K562 (cell line): Measurements from ENCODE around the gene NF1. TPM values are rescaled to one million over a fixed set of nuclear protein-coding genes. Genes with fewer than 3 reads are reported as not detected.
A peak's percentile ranks its signal among the peaks of the same experiment; 100 is the strongest.

Experiments
- ATAC-seq: fragments of 200-7000 bp; cut with Tn5 transposase; 3 replicates; pipeline ENCODE4 v1.9.1; 2020; ENCODE audit warnings: moderate library complexity
- BruUV-seq: library from RNA; stranded (reverse); fragments of 400-500 nt; replicated peaks from 2 replicates; lab custom pipeline; 2021; lab: Mats Ljungman, UMichigan
- CTCF ChIA-PET: fragments of 300-600 bp; formaldehyde crosslinking; extraction: SDS; loops from one replicate; lab custom pipeline; 2021; ENCODE audit warnings: low intra/inter-chr PET ratio; lab: Yijun Ruan, JAX
- POLR2A ChIA-PET: fragments of 300-600, 350-650 bp; sonication (Branson Sonifier 250); formaldehyde crosslinking; extraction: SDS; loops from one replicate; lab custom pipeline; 2021; ENCODE audit warnings: antibody characterized with exemption, inconsistent platforms; lab: Yijun Ruan, JAX
- DNase-seq, 4 experiments: peaks; one replicate each; pipeline versions ENCODE4 v3.0.0 to v3.0.0-alpha.2; 2011 to 2018; ENCODE audit warnings: low spot score in 3 of 4, mixed read lengths in 3 of 4; ENCODE audit errors: extremely low read depth in 1 of 4
- FAIRE-seq: peaks from 2 replicates; lab custom pipeline; 2011; peaks lifted over from hg19 to GRCh38; lab: Jason Lieb, UNC
- H2AFZ ChIP-seq: 2 replicates; pipeline ENCODE4 v1.6.0; 2011; ENCODE audit warnings: low read depth, low read length, control low read depth, inconsistent platforms
- H3K27ac ChIP-seq: fragments of 200-600 bp; 3 replicates; pipeline ENCODE4 v1.8.0; 2011; ENCODE audit warnings: low read depth, mild to moderate bottlenecking, control low read depth, inconsistent platforms, low read length, moderate library complexity, mixed read lengths; ENCODE audit errors: extremely low read depth
- H3K27me3 ChIP-seq, 2 experiments: fragments of 300-600 bp in 1 of 2; 2 replicates in 1 of 2; 3 replicates in 1 of 2; pipeline versions ENCODE4 v1.6.0 to v1.8.0; 2011; ENCODE audit warnings: inconsistent platforms in 2 of 2, low read length in 2 of 2, mild to moderate bottlenecking in 1 of 2, mixed read lengths in 1 of 2, moderate library complexity in 1 of 2; ENCODE audit not compliant: control insufficient read depth in 2 of 2, insufficient read depth in 2 of 2
- H3K36me3 ChIP-seq: fragments of 300-600 bp; 3 replicates; pipeline ENCODE4 v1.8.0; 2011; ENCODE audit warnings: mild to moderate bottlenecking, low read length, inconsistent platforms; ENCODE audit not compliant: control insufficient read depth, insufficient read depth
- H3K4me1 ChIP-seq, 2 experiments: fragments of 200-600 bp in 1 of 2; replicated peaks in 1 of 2; 2 replicates in 1 of 2; 3 replicates in 1 of 2; pipeline versions ENCODE4 v1.5.1 to v1.8.0; 2011; ENCODE audit warnings: inconsistent platforms in 2 of 2, low read length in 2 of 2, mild to moderate bottlenecking in 1 of 2, mixed read lengths in 1 of 2, moderate library complexity in 1 of 2; ENCODE audit not compliant: control insufficient read depth in 2 of 2, insufficient read depth in 2 of 2
- H3K4me2 ChIP-seq: 2 replicates; pipeline ENCODE4 v1.6.1; 2011; ENCODE audit warnings: low read length, control low read depth, inconsistent platforms, mixed read lengths; ENCODE audit not compliant: insufficient read depth
- H3K4me3 ChIP-seq: fragments of 200-600 bp; sonication (generic), shearing (Covaris generic); 2 replicates; pipeline ENCODE4 v1.5.1; 2016; ENCODE audit warnings: control low read depth, inconsistent platforms
- H3K79me2 ChIP-seq: fragments of 200-600 bp; 3 replicates; pipeline ENCODE4 v1.8.0; 2011; ENCODE audit warnings: low read length, inconsistent platforms; ENCODE audit not compliant: control insufficient read depth, insufficient read depth
- H3K9ac ChIP-seq, 2 experiments: 2 replicates each; pipeline versions ENCODE4 v1.6.0 to v1.6.1; 2011; ENCODE audit warnings: low read depth in 2 of 2, low read length in 2 of 2, control low read depth in 1 of 2, inconsistent platforms in 1 of 2, mild to moderate bottlenecking in 1 of 2, mixed read lengths in 1 of 2; ENCODE audit not compliant: insufficient read depth in 1 of 2
- H3K9me1 ChIP-seq: one replicate; pipeline ENCODE4 v1.6.0; 2011; ENCODE audit warnings: inconsistent platforms, mild to moderate bottlenecking, low read length, moderate library complexity; ENCODE audit not compliant: control insufficient read depth, insufficient read depth
- H3K9me3 ChIP-seq: replicated peaks from 2 replicates; pipeline ENCODE4 v1.5.1; 2011; ENCODE audit warnings: low read depth, low read length, inconsistent platforms; ENCODE audit not compliant: control insufficient read depth, insufficient read depth
- H4K20me1 ChIP-seq: replicated peaks from 2 replicates; pipeline ENCODE4 v1.6.1; 2011; ENCODE audit warnings: low read length, inconsistent platforms, mixed read lengths; ENCODE audit not compliant: control insufficient read depth, insufficient read depth
- HINFP ChIP-seq: fragments of 450-650 bp; conservative IDR thresholded peaks from 2 replicates; pipeline ENCODE4 v1.6.1; 2016; ENCODE audit warnings: missing genetic modification characterization, low read depth, mild to moderate bottlenecking, control low read depth, missing compliant biosample characterization
- ZFP36 ChIP-seq: fragments of 150-350 bp; IDR thresholded peaks from 2 replicates; pipeline ENCODE4 v1.6.1; 2018; ENCODE audit warnings: low read length, low read depth; ENCODE audit not compliant: partially characterized antibody
- WGBS: fragments of 100-300 bp; shearing (Covaris generic); methylation state at CpG from one replicate; pipeline ENCODE4 v1.1.6; 2016; ENCODE audit warnings: low coverage, mixed read lengths; ENCODE audit not compliant: insufficient coverage; ENCODE audit errors: missing lambda C conversion rate; 5-methylcytosine and 5-hydroxymethylcytosine counted together
- in situ Hi-C: fragments of 300-500 bp; cut with MboI; formaldehyde crosslinking; loops from 4 replicates; pipeline ENCODE4 v1.15.0; 2018; ENCODE audit warnings: inconsistent platforms, mixed read lengths
- intact Hi-C: fragments of 100-400 bp; cut with micrococcal nuclease; formaldehyde crosslinking; loops from 2 replicates; pipeline ENCODE4 v1.14.2; 2022
- polyA plus RNA-seq, 8 experiments: library from polyadenylated mRNA; depleted of rRNA in 4 of 8; stranded (reverse) in 5 of 8; unstranded in 3 of 8; fragments of >200 nt; fragmentation: Nextera tagmentation in 2 of 8; fragmentation: Illumina TruSeq in 1 of 8; extraction: Ambion mirVana in 2 of 8; extraction: Trizol in 1 of 8; gene quantifications; 2 replicates each; pipeline versions ENCODE4 v1.2.1 to v1.2.3, GENCODE V29; 2011 to 2014; ENCODE audit warnings: inconsistent platforms in 1 of 8, missing spikeins in 1 of 8
- total RNA-seq, 7 experiments: library from RNA; depleted of rRNA in 6 of 7; stranded (reverse); fragments of >200 nt in 6 of 7; fragmentation: Illumina TruSeq in 2 of 7; extraction: Trizol in 2 of 7; gene quantifications; 2 replicates each; pipeline versions ENCODE4 v1.2.1 to v1.2.3, GENCODE V29; 2011 to 2021; ENCODE audit warnings: low replicate concordance in 1 of 7

Gene NF1
- total and polyA plus RNA-seq, 9 of the 15 experiments (the other 6 are each of a cell fraction or from before 2014, with no cell fraction given), result 3.4 to 41.9 (median 24.3) TPM

GRCh38 chr17:31390426-31390747 lies 295.6 kb downstream of the NF1 start:
- FAIRE-seq (no peak), ATAC-seq (no peak), DNase-seq (no peak)
- WGBS, result 32% methylated on average over 5 of the region's 8 CpGs
- Histone ChIP-seq H3K9me3 (no peaks in the 10 kb centered on the region), H3K27me3 (peaks cover 25 to 45% of the 10 kb centered on the region in 2 experiments), H3K9me1 (no peaks in the 10 kb centered on the region), H2AFZ (no peak overlapping the region), H3K4me1 (peaks cover 0 to 21% of the 10 kb centered on the region in 2 experiments; a peak in 3 of 5 replicates), H3K4me3 (no peak overlapping the region), H3K27ac (no peak overlapping the region), H3K36me3 (no peaks in the 10 kb centered on the region)
- intact Hi-C loops, result no loop called here
- POLR2A ChIA-PET, result no interaction called here
- no TSS peak for BruUV-seq
- TF ChIP-seq HINFP (tag) (no peak), ZFP36 (peak; percentile 78)
- TF ChIP-seq, all 486 proteins: peak for 1
- Histone ChIP-seq H4K20me1 (peaks cover 2% of the 10 kb centered on the region), H3K9ac (no peak overlapping the region), H3K4me2 (no peak overlapping the region), H3K79me2 (no peaks in the 10 kb centered on the region)
- CTCF ChIA-PET, result interaction anchor here (2.8 kb wide), 1 partner anchor 136 kb away, joined by 22 read pairs; no protein-coding TSS in a partner anchor
- in situ Hi-C loops, result no loop called here
